GM12874 (cell line): Measurements from ENCODE around the gene CHCHD6.

Experiments used
- CTCF ChIP-seq: IDR thresholded peaks from 2 replicates; pipeline ENCODE4 v1.5.1; 2011; ENCODE audit warnings: low read depth, mild to moderate bottlenecking, control low read depth, low read length, moderate library complexity; ENCODE audit not compliant: insufficient read depth

Gene CHCHD6

GRCh38 chr3:126826693-126827092, 122.7 kb downstream of the CHCHD6 start:
- no peak for TF ChIP-seq CTCF

GRCh38 chr3:126827121-126827520, 123.1 kb downstream of the CHCHD6 start:
- TF ChIP-seq CTCF = no peak

- no peak for TF ChIP-seq CTCF
Observed at GRCh38 chr3:126828306-126828705, 124.3 kb downstream of the CHCHD6 start.

GRCh38 chr3:126832933-126833332, 128.9 kb downstream of the CHCHD6 start:
- TF ChIP-seq CTCF = no peak

- TF ChIP-seq CTCF = no peak
Observed at GRCh38 chr3:126834596-126835471, 130.8 kb downstream of the CHCHD6 start.

- no peak for TF ChIP-seq CTCF
Observed at GRCh38 chr3:126835472-126836219, 131.6 kb downstream of the CHCHD6 start.

GRCh38 chr3:126836220-126836860, 132.3 kb downstream of the CHCHD6 start:
- no peak for TF ChIP-seq CTCF
